HepG2 (cell line): ENCODE results near the gene ID3. TPM values are rescaled to one million over a fixed set of nuclear protein-coding genes. Genes with fewer than 3 reads are reported as not detected.
A peak's percentile ranks its signal among the peaks of the same experiment; 100 is the strongest.

Experiments used
- ATAC-seq: fragments of 200-7000 bp; cut with Tn5 transposase; 3 replicates; pipeline ENCODE4 v1.9.1; 2020; ENCODE audit warnings: mild to moderate bottlenecking, moderate library complexity
- BruUV-seq: library from RNA; stranded (reverse); fragments of 400-500 nt; replicated peaks from 2 replicates; lab custom pipeline; 2021; lab: Mats Ljungman, UMichigan
- CTCF ChIA-PET: fragments of 300-600 bp; formaldehyde crosslinking; extraction: SDS; loops from one replicate; lab custom pipeline; 2021; ENCODE audit warnings: low total read pairs, inconsistent platforms, low intra/inter-chr PET ratio; lab: Yijun Ruan, JAX
- POLR2A ChIA-PET: fragments of 350-600 bp; sonication (Branson Sonifier 250); formaldehyde crosslinking; loops from one replicate; lab custom pipeline; 2020; ENCODE audit warnings: antibody characterized with exemption, inconsistent platforms; lab: Yijun Ruan, JAX
- DNase-seq: peaks from one replicate; pipeline ENCODE4 v3.0.0-alpha.2; 2015; ENCODE audit warnings: low spot score
- FAIRE-seq: peaks from 3 replicates; lab custom pipeline; 2011; peaks lifted over from hg19 to GRCh38; lab: Jason Lieb, UNC
- H2AFZ ChIP-seq: one replicate; pipeline ENCODE4 v1.6.1; 2011; ENCODE audit warnings: low read length, inconsistent platforms
- H3K27ac ChIP-seq: fragments of 300-600 bp; 3 replicates; pipeline ENCODE4 v1.8.0; 2011; ENCODE audit warnings: mixed run types, mild to moderate bottlenecking, mixed read lengths, low read length, inconsistent platforms; ENCODE audit not compliant: insufficient read depth; ENCODE audit errors: extremely low read length
- H3K27me3 ChIP-seq, 2 experiments: fragments of 200-600 bp in 1 of 2; 2 replicates in 1 of 2; 3 replicates in 1 of 2; pipeline versions ENCODE4 v1.6.0 to v1.8.0; 2011; ENCODE audit warnings: low read length in 2 of 2, mild to moderate bottlenecking in 2 of 2, moderate library complexity in 2 of 2, inconsistent platforms in 1 of 2; ENCODE audit not compliant: insufficient read depth in 2 of 2, control insufficient read depth in 1 of 2
- H3K36me3 ChIP-seq, 2 experiments: fragments of 200-600 bp in 1 of 2; replicated peaks in 1 of 2; 2 replicates in 1 of 2; 3 replicates in 1 of 2; pipeline versions ENCODE4 v1.5.1 to v1.8.0; 2011; ENCODE audit warnings: low read length in 2 of 2, inconsistent platforms in 1 of 2; ENCODE audit not compliant: insufficient read depth in 2 of 2, control insufficient read depth in 1 of 2
- H3K4me1 ChIP-seq: 2 replicates; pipeline ENCODE4 v1.5.1; 2012; ENCODE audit warnings: low read length, inconsistent platforms; ENCODE audit not compliant: insufficient read depth
- H3K4me2 ChIP-seq: 2 replicates; pipeline ENCODE4 v1.6.0; 2011; ENCODE audit warnings: low read depth, low read length, inconsistent platforms
- H3K4me3 ChIP-seq, 3 experiments: fragments of 200-600 bp in 1 of 3; sonication (generic), shearing (Covaris generic) in 1 of 3; replicated peaks in 1 of 3; 2 replicates each; pipeline ENCODE4 v1.5.1; 2011 to 2016; ENCODE audit warnings: low read length in 3 of 3, inconsistent platforms in 2 of 3, low read depth in 2 of 3, mild to moderate bottlenecking in 2 of 3, control low read depth in 1 of 3, mixed read lengths in 1 of 3; ENCODE audit not compliant: insufficient read depth in 1 of 3
- H3K79me2 ChIP-seq: one replicate; pipeline ENCODE4 v1.6.1; 2011; ENCODE audit warnings: low read length, inconsistent platforms; ENCODE audit not compliant: insufficient read depth
- H3K9ac ChIP-seq: 2 replicates; pipeline ENCODE4 v1.6.0; 2011; ENCODE audit warnings: mild to moderate bottlenecking, low read depth, low read length, inconsistent platforms; ENCODE audit not compliant: insufficient read depth
- H3K9me3 ChIP-seq: 2 replicates; pipeline ENCODE4 v1.5.1; 2012; ENCODE audit warnings: mild to moderate bottlenecking, low read length
- H4K20me1 ChIP-seq: 2 replicates; pipeline ENCODE4 v1.6.0; 2011; ENCODE audit warnings: inconsistent platforms, mild to moderate bottlenecking, low read length, moderate library complexity; ENCODE audit not compliant: insufficient read depth
- BHLHE40 ChIP-seq: IDR thresholded peaks from 2 replicates; pipeline ENCODE4 v1.6.1; 2011; ENCODE audit warnings: low read length, improper control_type of control experiment
- CAMTA2 ChIP-seq: sonication (generic); formaldehyde crosslinking; IDR thresholded peaks from 2 replicates; pipeline ENCODE4 v1.4.0; 2020; ENCODE audit warnings: mild to moderate bottlenecking, missing genetic modification reagents, borderline replicate concordance
- CREM ChIP-seq, 2 experiments: sonication (generic) in 1 of 2; formaldehyde crosslinking in 1 of 2; IDR thresholded peaks; 2 replicates each; pipeline versions ENCODE4 v1.4.0 to v1.6.1; 2016 to 2020; ENCODE audit warnings: antibody characterized with exemption in 1 of 2, mild to moderate bottlenecking in 1 of 2, missing genetic modification reagents in 1 of 2
- HNF4A ChIP-seq: sonication (generic); formaldehyde crosslinking; IDR thresholded peaks from 2 replicates; pipeline ENCODE4 v1.4.0; 2020; ENCODE audit warnings: missing genetic modification reagents
- LCORL ChIP-seq, 2 experiments: fragments of 450-650 bp in 1 of 2; sonication (generic) in 1 of 2; formaldehyde crosslinking in 1 of 2; IDR thresholded peaks; 2 replicates each; pipeline versions ENCODE4 v1.5.0 to v1.6.1; 2017 to 2020; ENCODE audit warnings: antibody characterized with exemption in 1 of 2, missing genetic modification reagents in 1 of 2
- MTA1 ChIP-seq: sonication (generic); formaldehyde crosslinking; IDR thresholded peaks from 2 replicates; pipeline ENCODE4 v1.4.0; 2020; ENCODE audit warnings: missing genetic modification reagents, mild to moderate bottlenecking, borderline replicate concordance
- NCOA1 ChIP-seq: sonication (generic); formaldehyde crosslinking; IDR thresholded peaks from 2 replicates; pipeline ENCODE4 v1.9.0; 2021; ENCODE audit warnings: missing genetic modification reagents
- PITX1 ChIP-seq: sonication (generic); formaldehyde crosslinking; IDR thresholded peaks from 2 replicates; pipeline ENCODE4 v1.5.1; 2020; ENCODE audit warnings: mild to moderate bottlenecking, missing genetic modification reagents
- RXRA ChIP-seq: sonication (generic); formaldehyde crosslinking; IDR thresholded peaks from 2 replicates; pipeline ENCODE4 v1.5.1; 2020; ENCODE audit warnings: missing genetic modification reagents
- THAP11 ChIP-seq: IDR thresholded peaks from 2 replicates; pipeline ENCODE4 v1.6.1; 2016; ENCODE audit warnings: missing biosample characterization, missing genetic modification reagents
- ZFP41 ChIP-seq: sonication (generic); formaldehyde crosslinking; IDR thresholded peaks from 2 replicates; pipeline ENCODE4 v1.4.0; 2020; ENCODE audit warnings: mild to moderate bottlenecking, missing genetic modification reagents, borderline replicate concordance
- WGBS: methylation state at CpG from one replicate; pipeline ENCODE4 v1.1.6; 2017; ENCODE audit warnings: low lambda C conversion rate; 5-methylcytosine and 5-hydroxymethylcytosine counted together
- in situ Hi-C: cut with HindIII; loops from 2 replicates; pipeline ENCODE4 v1.10.0; 2017; ENCODE audit warnings: low pct_unique_long_range_greater_than_20kb; ENCODE audit not compliant: extremely low pct_ligation_motif_present
- intact Hi-C: fragments of 100-400 bp; cut with micrococcal nuclease; formaldehyde crosslinking; loops from one replicate; pipeline ENCODE4 v1.10.0; 2022; ENCODE audit not compliant: unreplicated experiment
- polyA plus RNA-seq, 8 experiments: library from polyadenylated mRNA; depleted of rRNA in 3 of 8; stranded (reverse) in 7 of 8; unstranded in 1 of 8; fragments of >200 nt; fragmentation: Illumina TruSeq in 4 of 8; extraction: Trizol in 4 of 8; gene quantifications; 2 replicates each; pipeline versions ENCODE4 v1.2.1 to v1.2.3, GENCODE V29; 2011 to 2016; ENCODE audit warnings: low read depth in 4 of 8, missing spikeins in 1 of 8, mixed read lengths in 1 of 8; ENCODE audit not compliant: insufficient read depth in 1 of 8
- total RNA-seq, 5 experiments: library from RNA; depleted of rRNA; stranded (reverse); fragments of >200 nt; fragmentation: Illumina TruSeq; extraction: Trizol; gene quantifications; 2 replicates each; pipeline ENCODE4 v1.2.3, GENCODE V29; 2016; ENCODE audit warnings: low read depth in 1 of 5
- TF ChIP-seq, protein P1 (sequence below): IDR thresholded peaks from 2 replicates; pipeline ENCODE4 v1.6.1; 2016; ENCODE audit warnings: low read depth
- TF ChIP-seq, protein P2 (sequence below): sonication (generic); formaldehyde crosslinking; IDR thresholded peaks from 2 replicates; pipeline ENCODE4 v1.4.0; 2020; ENCODE audit warnings: missing genetic modification reagents
- TF ChIP-seq, protein P3 (sequence below): sonication (generic); formaldehyde crosslinking; IDR thresholded peaks from 2 replicates; pipeline ENCODE4 v1.4.0; 2020; ENCODE audit warnings: missing genetic modification reagents, mild to moderate bottlenecking, borderline replicate concordance

Gene ID3
- total and polyA plus RNA-seq, 2 of the 13 experiments (the other 11 are each of a cell fraction or from before 2014, with no cell fraction given) = 64.8 to 115 TPM

DNA sequence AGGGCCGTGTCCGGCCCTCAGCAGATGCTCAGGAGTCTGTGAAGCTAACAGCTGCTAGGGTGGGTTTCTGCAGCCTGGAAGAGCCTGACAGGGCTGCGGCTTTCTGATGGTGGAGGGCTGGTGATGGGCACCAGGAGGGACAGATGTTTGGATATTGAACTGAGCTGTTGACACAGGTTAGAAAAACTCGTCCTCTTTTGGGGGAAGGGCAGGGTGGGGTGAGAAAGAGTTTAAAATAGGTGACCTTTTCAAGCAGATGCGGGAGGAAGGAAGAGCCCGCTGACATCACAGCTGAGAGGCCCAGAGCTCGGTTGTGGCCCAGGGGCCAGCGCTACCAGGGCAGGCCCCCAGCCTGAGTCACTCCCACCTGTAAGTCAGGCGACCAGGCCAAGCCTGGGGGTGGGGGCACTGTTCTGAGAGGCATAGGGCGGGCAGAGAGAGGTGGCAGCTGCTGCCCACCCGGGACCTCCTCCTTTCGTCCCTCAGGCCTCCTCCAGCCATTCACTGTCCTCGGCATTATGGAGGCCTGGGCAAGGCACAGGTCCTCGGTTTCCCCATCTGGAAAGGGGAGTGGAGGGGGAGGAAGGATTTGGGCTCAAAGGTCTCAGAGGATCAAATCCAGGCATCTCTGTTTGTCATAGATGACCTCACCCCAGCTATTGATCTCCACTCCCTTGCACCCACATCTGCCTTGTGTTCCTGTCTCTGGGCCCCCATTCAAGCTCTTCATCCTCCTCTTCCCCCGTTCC, 32.3 kb upstream of the ID3 start:
- WGBS = 2% methylated on average over 14 of the region's 15 CpGs
- TF ChIP-seq CREM (IDR thresholded peaks at IDR 0.05) = peak; percentile 47; the same call in 1 of the 2 replicates
- TF ChIP-seq CREM (CRISPR knock-in tag; IDR thresholded peaks at IDR 0.05) = no peak
- TF ChIP-seq HNF4A (CRISPR knock-in tag) = peak; percentile 42
- TF ChIP-seq ZFP41 (CRISPR knock-in tag) = no peak
- 0 out of 2 replicates have a peak, but pooled peaks have one; percentile 46 for TF ChIP-seq PITX1 (CRISPR knock-in tag)
- TF ChIP-seq RXRA = peak; percentile 46; the same call in 1 of the 2 replicates
- peak; percentile 56; the same call in 1 of the 2 replicates for TF ChIP-seq CAMTA2 (CRISPR knock-in tag)
- TF ChIP-seq, protein P1, sequence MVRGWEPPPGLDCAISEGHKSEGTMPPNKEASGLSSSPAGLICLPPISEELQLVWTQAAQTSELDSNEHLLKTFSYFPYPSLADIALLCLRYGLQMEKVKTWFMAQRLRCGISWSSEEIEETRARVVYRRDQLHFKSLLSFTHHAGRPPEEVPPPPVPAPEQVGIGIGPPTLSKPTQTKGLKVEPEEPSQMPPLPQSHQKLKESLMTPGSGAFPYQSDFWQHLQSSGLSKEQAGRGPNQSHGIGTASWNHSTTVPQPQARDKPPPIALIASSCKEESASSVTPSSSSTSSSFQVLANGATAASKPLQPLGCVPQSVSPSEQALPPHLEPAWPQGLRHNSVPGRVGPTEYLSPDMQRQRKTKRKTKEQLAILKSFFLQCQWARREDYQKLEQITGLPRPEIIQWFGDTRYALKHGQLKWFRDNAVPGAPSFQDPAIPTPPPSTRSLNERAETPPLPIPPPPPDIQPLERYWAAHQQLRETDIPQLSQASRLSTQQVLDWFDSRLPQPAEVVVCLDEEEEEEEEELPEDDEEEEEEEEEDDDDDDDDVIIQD (CRISPR knock-in tag) = no peak
- TF ChIP-seq, protein P2, sequence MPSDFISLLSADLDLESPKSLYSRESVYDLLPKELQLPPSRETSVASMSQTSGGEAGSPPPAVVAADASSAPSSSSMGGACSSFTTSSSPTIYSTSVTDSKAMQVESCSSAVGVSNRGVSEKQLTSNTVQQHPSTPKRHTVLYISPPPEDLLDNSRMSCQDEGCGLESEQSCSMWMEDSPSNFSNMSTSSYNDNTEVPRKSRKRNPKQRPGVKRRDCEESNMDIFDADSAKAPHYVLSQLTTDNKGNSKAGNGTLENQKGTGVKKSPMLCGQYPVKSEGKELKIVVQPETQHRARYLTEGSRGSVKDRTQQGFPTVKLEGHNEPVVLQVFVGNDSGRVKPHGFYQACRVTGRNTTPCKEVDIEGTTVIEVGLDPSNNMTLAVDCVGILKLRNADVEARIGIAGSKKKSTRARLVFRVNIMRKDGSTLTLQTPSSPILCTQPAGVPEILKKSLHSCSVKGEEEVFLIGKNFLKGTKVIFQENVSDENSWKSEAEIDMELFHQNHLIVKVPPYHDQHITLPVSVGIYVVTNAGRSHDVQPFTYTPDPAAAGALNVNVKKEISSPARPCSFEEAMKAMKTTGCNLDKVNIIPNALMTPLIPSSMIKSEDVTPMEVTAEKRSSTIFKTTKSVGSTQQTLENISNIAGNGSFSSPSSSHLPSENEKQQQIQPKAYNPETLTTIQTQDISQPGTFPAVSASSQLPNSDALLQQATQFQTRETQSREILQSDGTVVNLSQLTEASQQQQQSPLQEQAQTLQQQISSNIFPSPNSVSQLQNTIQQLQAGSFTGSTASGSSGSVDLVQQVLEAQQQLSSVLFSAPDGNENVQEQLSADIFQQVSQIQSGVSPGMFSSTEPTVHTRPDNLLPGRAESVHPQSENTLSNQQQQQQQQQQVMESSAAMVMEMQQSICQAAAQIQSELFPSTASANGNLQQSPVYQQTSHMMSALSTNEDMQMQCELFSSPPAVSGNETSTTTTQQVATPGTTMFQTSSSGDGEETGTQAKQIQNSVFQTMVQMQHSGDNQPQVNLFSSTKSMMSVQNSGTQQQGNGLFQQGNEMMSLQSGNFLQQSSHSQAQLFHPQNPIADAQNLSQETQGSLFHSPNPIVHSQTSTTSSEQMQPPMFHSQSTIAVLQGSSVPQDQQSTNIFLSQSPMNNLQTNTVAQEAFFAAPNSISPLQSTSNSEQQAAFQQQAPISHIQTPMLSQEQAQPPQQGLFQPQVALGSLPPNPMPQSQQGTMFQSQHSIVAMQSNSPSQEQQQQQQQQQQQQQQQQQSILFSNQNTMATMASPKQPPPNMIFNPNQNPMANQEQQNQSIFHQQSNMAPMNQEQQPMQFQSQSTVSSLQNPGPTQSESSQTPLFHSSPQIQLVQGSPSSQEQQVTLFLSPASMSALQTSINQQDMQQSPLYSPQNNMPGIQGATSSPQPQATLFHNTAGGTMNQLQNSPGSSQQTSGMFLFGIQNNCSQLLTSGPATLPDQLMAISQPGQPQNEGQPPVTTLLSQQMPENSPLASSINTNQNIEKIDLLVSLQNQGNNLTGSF (CRISPR knock-in tag) = no peak
- peak; percentile 13; the same call in 1 of the 2 replicates for TF ChIP-seq THAP11
- peak; percentile 61; the same call in 1 of the 2 replicates for TF ChIP-seq MTA1 (CRISPR knock-in tag)
- TF ChIP-seq, protein P3, sequence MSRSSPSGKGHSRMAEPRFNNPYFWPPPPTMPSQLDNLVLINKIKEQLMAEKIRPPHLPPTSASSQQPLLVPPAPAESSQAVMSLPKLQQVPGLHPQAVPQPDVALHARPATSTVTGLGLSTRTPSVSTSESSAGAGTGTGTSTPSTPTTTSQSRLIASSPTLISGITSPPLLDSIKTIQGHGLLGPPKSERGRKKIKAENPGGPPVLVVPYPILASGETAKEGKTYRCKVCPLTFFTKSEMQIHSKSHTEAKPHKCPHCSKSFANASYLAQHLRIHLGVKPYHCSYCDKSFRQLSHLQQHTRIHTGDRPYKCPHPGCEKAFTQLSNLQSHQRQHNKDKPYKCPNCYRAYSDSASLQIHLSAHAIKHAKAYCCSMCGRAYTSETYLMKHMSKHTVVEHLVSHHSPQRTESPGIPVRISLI (CRISPR knock-in tag) = peak; percentile 85
- TF ChIP-seq BHLHE40 = peak; percentile 30; the same call in 1 of the 2 replicates
- TF ChIP-seq LCORL (IDR thresholded peaks at IDR 0.05) = no peak
- TF ChIP-seq LCORL (CRISPR knock-in tag; IDR thresholded peaks at IDR 0.05) = peak; percentile 78
- 0 out of 2 replicates have a peak, but pooled peaks have one; percentile 36 for TF ChIP-seq NCOA1 (CRISPR knock-in tag)

More for the DNA sequence above, 32.3 kb upstream of the ID3 start:
- no peaks in the 10 kb centered on the region for H3K36me3 ChIP-seq
- DNase-seq = peak; percentile 85
- no peaks in the 10 kb centered on the region for H3K79me2 ChIP-seq
- no peak overlapping the region for H2AFZ ChIP-seq
- 0 out of 5 replicates have a peak, but pooled peaks cover 0 to 2% of the 10 kb centered on the region in 2 experiments for H3K27me3 ChIP-seq
- intact Hi-C loops = loop anchor here (5.0 kb wide), 1 partner anchor 34 kb away; the partner anchor contains the start of gene ID3
- ChIA-PET CTCF (no interaction called here), POLR2A (interaction anchor here (0.6 to 5.0 kb wide), 10 partner anchors 10 to 100 kb away, joined by 3 to 54 read pairs (median 6); partner anchors contain the start of genes ID3 and RPL11)
- in situ Hi-C loops = no loop called here
- no peaks in the 10 kb centered on the region for H3K9me3 ChIP-seq
- peak; percentile 46 for FAIRE-seq
- peak overlapping the region; percentile 53 for H3K27ac ChIP-seq
- ATAC-seq = peak; percentile 81
- peaks cover 98% of the 10 kb centered on the region for H3K4me1 ChIP-seq
- H3K4me2 ChIP-seq = peak overlapping the region; percentile 85
- peak overlapping the region; percentile 26; the same call in 1 of the 2 replicates for H3K9ac ChIP-seq
- peak overlapping the region; percentile 1 to 63 (median 30); a peak in 4 of 6 replicates for H3K4me3 ChIP-seq
- BruUV-seq = no TSS peak
- H4K20me1 ChIP-seq = no peaks in the 10 kb centered on the region
